A549 treated with RU486 at 1 μM for 4 hours (cell line): ENCODE data around the gene ZNF766. TPM values are rescaled to one million over a fixed set of nuclear protein-coding genes. Genes with fewer than 3 reads are reported as not detected.

Experiments
- total RNA-seq: library from RNA; stranded (reverse); fragments of 200-300 nt; extraction: Qiagen RNA extraction; gene quantifications from 5 replicates; pipeline ENCODE4 v1.2.3, GENCODE V29; 2022; ENCODE audit warnings: low read depth

ZNF766 gene
- total RNA-seq: 5.3 to 13.6 TPM (median 9.6 TPM) in 5 replicates

GRCh38 chr19:52269338-52270261 lies at the start of gene ZNF766:
Gene ZNF766, plus strand, starts transcription at chr19:52269587. Its CDS starts 27 bp downstream, at chr19:52269614.

DNA sequence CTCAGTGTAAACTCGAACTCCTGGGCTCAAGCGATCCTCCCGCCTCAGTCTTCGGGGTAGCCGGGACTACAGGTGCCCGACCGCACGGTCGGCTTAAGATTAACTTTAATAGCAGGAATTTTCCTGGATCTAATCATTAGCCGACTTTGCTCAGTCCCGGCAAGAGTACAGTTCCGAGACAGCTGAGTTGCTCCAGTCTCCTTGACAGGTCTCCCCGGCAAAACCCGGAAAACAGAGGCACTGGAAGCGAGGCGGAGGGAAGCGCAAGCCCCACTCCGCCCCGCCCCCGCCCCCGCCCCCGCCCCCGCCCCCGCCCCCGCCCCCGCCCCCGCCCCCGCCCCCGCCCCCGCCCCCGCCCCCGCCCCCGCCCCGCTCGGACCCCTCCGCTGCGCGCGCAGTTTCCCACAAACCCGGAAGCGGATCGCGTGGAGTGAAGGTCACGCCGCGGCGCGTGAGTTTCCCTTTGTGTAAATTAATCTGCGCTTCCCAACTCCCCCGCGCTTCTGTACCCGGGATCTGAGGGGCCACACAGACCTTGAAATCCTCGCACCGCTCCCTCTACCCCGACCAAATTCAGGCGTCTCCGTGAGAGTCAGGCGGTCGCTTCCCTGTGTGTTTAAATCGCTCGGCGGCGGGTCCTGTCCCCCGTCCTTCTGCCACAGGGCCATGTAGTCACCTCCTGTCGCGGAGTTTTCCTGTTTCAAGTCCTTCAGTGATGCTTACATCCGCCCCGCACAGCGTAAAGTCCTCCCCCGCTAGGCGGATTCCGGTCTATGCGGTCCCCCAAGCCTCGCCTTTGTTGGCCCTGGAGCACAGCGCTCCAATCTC lies 27.6 kb downstream of the ZNF766 start, which contains the start of gene ZNF480:
TSS of gene ZNF480 (plus strand) at position 397 of the 828 bp plus-strand sequence. CDS start 3,244 bp downstream, outside the sequence.

DNA sequence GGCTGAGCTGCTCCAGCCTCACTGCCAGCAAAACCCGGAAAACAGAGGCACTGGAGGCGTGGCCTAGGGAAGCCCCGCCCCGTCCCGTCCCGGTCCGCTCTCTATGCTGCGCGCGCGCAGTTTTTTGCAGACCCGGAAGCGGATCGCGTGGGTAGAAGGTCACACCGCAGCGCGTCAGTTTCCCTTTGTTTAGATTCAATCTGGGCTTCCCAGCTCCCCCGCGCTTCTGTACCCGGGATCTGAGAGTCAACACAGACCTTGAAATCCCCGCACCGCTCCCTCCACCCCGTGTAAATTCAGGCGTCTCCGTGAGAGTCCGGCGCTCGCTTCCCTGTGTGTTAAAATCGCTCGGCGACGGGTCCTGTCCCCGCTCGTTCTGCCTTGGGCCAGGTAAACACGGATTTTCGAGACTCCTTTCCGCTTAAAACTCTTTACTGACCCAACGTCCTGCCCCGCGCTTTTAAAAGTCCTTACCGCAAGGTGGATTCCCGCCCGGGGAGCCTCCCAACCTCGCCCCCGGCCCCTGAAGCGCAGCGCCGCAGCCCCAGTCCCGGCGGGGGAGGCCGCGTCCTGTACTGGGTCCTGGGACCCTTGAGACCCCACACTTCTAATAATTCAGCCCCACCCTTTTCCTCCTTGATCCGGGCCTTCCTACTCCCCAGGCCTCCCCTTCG lies 66.9 kb downstream of the ZNF766 start, which contains the start of gene ZNF610:
TSS of gene ZNF610 (plus strand) at position 127 of the 674 bp plus-strand sequence. CDS start 12,930 bp downstream, outside the sequence.

Other genes starting within 250 kb of the ZNF766 start
- gene ZNF614, start 241.2 kb upstream of the ZNF766 start, total RNA-seq: 1.9 to 3.5 TPM (median 3.1 TPM) in 5 replicates
- gene ZNF432, start 220.7 kb upstream of the ZNF766 start, total RNA-seq: 0.84 to 1.9 TPM (median 1.8 TPM) in 5 replicates
- gene ZNF841, start 173.8 kb upstream of the ZNF766 start, total RNA-seq: 1.5 to 2.0 TPM (median 1.8 TPM) in 5 replicates
- gene ZNF616, start 129.6 kb upstream of the ZNF766 start, total RNA-seq: 0.45 to 1.2 TPM (median 0.82 TPM) in 5 replicates
- 0.26 to 1.1 TPM (median 0.93 TPM) in 5 replicates for gene ZNF836, start 98.0 kb upstream of the ZNF766 start, total RNA-seq
- 184 to 327 TPM (median 302 TPM) in 5 replicates for gene PPP2R1A, start 79.5 kb upstream of the ZNF766 start, total RNA-seq
- 6.8 to 20.4 TPM (median 16.3 TPM) in 5 replicates for gene ZNF480, start 27.6 kb downstream of the ZNF766 start, total RNA-seq
- 0.06 TPM in 1 of 5 replicates, not detected in the others for gene ZNF610, start 66.7 kb downstream of the ZNF766 start, total RNA-seq
- gene ZNF880, start 100.3 kb downstream of the ZNF766 start, total RNA-seq: 0.74 to 1.3 TPM (median 1.1 TPM) in 5 replicates
- 0.10 TPM in 1 of 5 replicates, not detected in the others for gene ZNF528, start 128.3 kb downstream of the ZNF766 start, total RNA-seq
- not detected in 5 replicates for gene ZNF534, start 159.6 kb downstream of the ZNF766 start, total RNA-seq
- not detected in 5 replicates for gene ZNF578, start 184.0 kb downstream of the ZNF766 start, total RNA-seq